Gastroesophageal sphincter (tissue), 3 donors: ENCODE results near the gene TNFAIP8L1.

Experiments
- CTCF ChIP-seq, 4 experiments: fragments of 200-600 bp in 2 of 4; fragments of 450-650 bp in 2 of 4; sonication (generic) in 1 of 4; IDR thresholded peaks; one replicate each; pipeline ENCODE4 v1.5.1; 2017 to 2019; ENCODE audit warnings: antibody characterized with exemption in 4 of 4, mild to moderate bottlenecking in 2 of 4, moderate library complexity in 2 of 4
- EP300 ChIP-seq: sonication (generic); formaldehyde crosslinking; IDR thresholded peaks from one replicate; pipeline ENCODE4 v1.6.1; 2017; ENCODE audit warnings: antibody characterized with exemption, mild to moderate bottlenecking
- POLR2A ChIP-seq, 2 donors: fragments of 450-650 bp; IDR thresholded peaks; one replicate each; pipeline ENCODE4 v1.6.1; 2017; ENCODE audit warnings: antibody characterized with exemption in 2 of 2, mild to moderate bottlenecking in 2 of 2, moderate library complexity in 1 of 2

- TF ChIP-seq CTCF (IDR thresholded peaks at IDR 0.05) (no peak), POLR2A (IDR thresholded peaks at IDR 0.05) (no peak), EP300 (no peak)
Measured at GRCh38 chr19:4662020-4662695, 22.8 kb downstream of the TNFAIP8L1 start.
